OCI-LY1 (cell line): Measurements from ENCODE around the gene CDC27.

Experiments used
- EZH2 ChIP-seq: fragments of 200-600 bp; sonication (generic), shearing (Covaris generic); IDR thresholded peaks from 2 replicates; pipeline ENCODE4 v1.8.0; 2017; ENCODE audit warnings: borderline replicate concordance, mixed run types, mild to moderate bottlenecking, antibody characterized with exemption, low read length, moderate library complexity, mixed read lengths
- TF ChIP-seq, protein P1 (sequence below): fragments of 200-600 bp; sonication (generic), shearing (Covaris generic); IDR thresholded peaks from 2 replicates; pipeline ENCODE4 v1.5.1; 2017; ENCODE audit warnings: mild to moderate bottlenecking, antibody characterized with exemption, low read length, moderate library complexity, mixed read lengths

- TF ChIP-seq, protein P1, sequence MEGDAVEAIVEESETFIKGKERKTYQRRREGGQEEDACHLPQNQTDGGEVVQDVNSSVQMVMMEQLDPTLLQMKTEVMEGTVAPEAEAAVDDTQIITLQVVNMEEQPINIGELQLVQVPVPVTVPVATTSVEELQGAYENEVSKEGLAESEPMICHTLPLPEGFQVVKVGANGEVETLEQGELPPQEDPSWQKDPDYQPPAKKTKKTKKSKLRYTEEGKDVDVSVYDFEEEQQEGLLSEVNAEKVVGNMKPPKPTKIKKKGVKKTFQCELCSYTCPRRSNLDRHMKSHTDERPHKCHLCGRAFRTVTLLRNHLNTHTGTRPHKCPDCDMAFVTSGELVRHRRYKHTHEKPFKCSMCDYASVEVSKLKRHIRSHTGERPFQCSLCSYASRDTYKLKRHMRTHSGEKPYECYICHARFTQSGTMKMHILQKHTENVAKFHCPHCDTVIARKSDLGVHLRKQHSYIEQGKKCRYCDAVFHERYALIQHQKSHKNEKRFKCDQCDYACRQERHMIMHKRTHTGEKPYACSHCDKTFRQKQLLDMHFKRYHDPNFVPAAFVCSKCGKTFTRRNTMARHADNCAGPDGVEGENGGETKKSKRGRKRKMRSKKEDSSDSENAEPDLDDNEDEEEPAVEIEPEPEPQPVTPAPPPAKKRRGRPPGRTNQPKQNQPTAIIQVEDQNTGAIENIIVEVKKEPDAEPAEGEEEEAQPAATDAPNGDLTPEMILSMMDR = no peak
- TF ChIP-seq EZH2 = no peak
Measured at GRCh38 chr17:47231866-47232265, 42.8 kb upstream of the CDC27 start.
